Loucy (cell line): ENCODE measurements around the gene GNB1L.

Experiments used
- CTCF ChIP-seq: fragments of 200-600 bp; sonication (generic); conservative IDR thresholded peaks from 2 replicates; pipeline ENCODE4 v1.5.1; 2014; ENCODE audit warnings: mild to moderate bottlenecking, antibody characterized with exemption, low read length
- EZH2phosphoT487 ChIP-seq: fragments of 200-600 bp; IDR thresholded peaks from 2 replicates; pipeline ENCODE4 v1.6.1; 2018; ENCODE audit warnings: antibody characterized with exemption, mild to moderate bottlenecking, moderate library complexity, borderline replicate concordance

- no peak for TF ChIP-seq CTCF
- no peak for TF ChIP-seq EZH2phosphoT487
These were observed 26.7 kb downstream of the GNB1L start for GRCh38 chr22:19828035-19828401.
